GM23338 (cell line): ENCODE measurements around the gene LRMDA. TPM values are rescaled to one million over a fixed set of nuclear protein-coding genes. Genes with fewer than 3 reads are reported as not detected.

Experiments used
- ATAC-seq: fragments of 200-7000 bp; cut with Tn5 transposase; 3 replicates; pipeline ENCODE4 v1.9.1; 2020
- DNase-seq: peaks from one replicate; pipeline ENCODE4 v3.0.0-alpha.2; 2015; ENCODE audit warnings: low spot score
- H2AFZ ChIP-seq: fragments of 200-600 bp; sonication (generic); 2 replicates; pipeline ENCODE4 v1.8.0; 2016; ENCODE audit warnings: antibody characterized with exemption, mild to moderate bottlenecking, moderate library complexity
- H3F3A ChIP-seq: fragments of 200-600 bp; sonication (generic); replicated peaks from 2 replicates; pipeline ENCODE4 v1.8.0; 2017; ENCODE audit warnings: antibody characterized with exemption, mixed run types, low read depth
- H3K27ac ChIP-seq: fragments of 200-600 bp; sonication (generic); 2 replicates; pipeline ENCODE4 v1.6.1; 2016; ENCODE audit warnings: low read depth
- H3K27me3 ChIP-seq: fragments of 200-600 bp; sonication (generic); 2 replicates; pipeline ENCODE4 v1.8.0; 2016; ENCODE audit warnings: mild to moderate bottlenecking, mixed run types, moderate library complexity; ENCODE audit not compliant: insufficient read depth
- H3K36me3 ChIP-seq: fragments of 200-600 bp; sonication (generic); 2 replicates; pipeline ENCODE4 v1.8.0; 2016; ENCODE audit warnings: mild to moderate bottlenecking; ENCODE audit not compliant: insufficient read depth
- H3K4me1 ChIP-seq: fragments of 200-600 bp; sonication (generic); 2 replicates; pipeline ENCODE4 v1.8.0; 2016; ENCODE audit warnings: mild to moderate bottlenecking, moderate library complexity; ENCODE audit not compliant: insufficient read depth
- H3K4me2 ChIP-seq: fragments of 200-600 bp; sonication (generic); 2 replicates; pipeline ENCODE4 v1.7.1; 2017; ENCODE audit warnings: mixed run types
- H3K4me3 ChIP-seq: fragments of 200-600 bp; sonication (generic); 2 replicates; pipeline ENCODE4 v1.6.1; 2016; ENCODE audit warnings: mixed run types
- H3K79me2 ChIP-seq: fragments of 200-600 bp; sonication (generic); replicated peaks from 2 replicates; pipeline ENCODE4 v1.8.0; 2017; ENCODE audit warnings: mild to moderate bottlenecking; ENCODE audit not compliant: insufficient read depth
- H3K9me2 ChIP-seq: fragments of 200-600 bp; sonication (generic); 2 replicates; pipeline ENCODE4 v1.8.0; 2017; ENCODE audit not compliant: insufficient read depth
- H4K20me1 ChIP-seq: fragments of 200-600 bp; sonication (generic); replicated peaks from 2 replicates; pipeline ENCODE4 v1.8.0; 2017; ENCODE audit warnings: mild to moderate bottlenecking; ENCODE audit not compliant: insufficient read depth
- H3K27ac Mint-ChIP-seq: 2 replicates; pipeline ENCODE4 v1.8.0; 2020; ENCODE audit warnings: inconsistent platforms, mild to moderate bottlenecking, moderate library complexity, mixed read lengths
- H3K27me3 Mint-ChIP-seq: 3 replicates; pipeline ENCODE4 v1.8.0; 2022; ENCODE audit warnings: low read depth, mild to moderate bottlenecking, moderate library complexity, mixed read lengths, inconsistent platforms; ENCODE audit not compliant: insufficient read depth, poor library complexity
- H3K36me3 Mint-ChIP-seq: 3 replicates; pipeline ENCODE4 v1.8.0; 2021; ENCODE audit warnings: low read depth, mild to moderate bottlenecking, inconsistent platforms, moderate library complexity, mixed read lengths
- H3K4me1 Mint-ChIP-seq: 3 replicates; pipeline ENCODE4 v1.8.0; 2020; ENCODE audit warnings: mild to moderate bottlenecking, inconsistent platforms, mixed read lengths
- H3K4me3 Mint-ChIP-seq: 3 replicates; pipeline ENCODE4 v1.8.0; 2021; ENCODE audit warnings: moderate library complexity, mild to moderate bottlenecking, inconsistent platforms, mixed read lengths
- H3K9me3 Mint-ChIP-seq: 3 replicates; pipeline ENCODE4 v1.8.0; 2020; ENCODE audit warnings: moderate library complexity, mild to moderate bottlenecking, inconsistent platforms, mixed read lengths
- CREB1 ChIP-seq: fragments of 250-450 bp; sonication (Bioruptor Pico); IDR thresholded peaks from 2 replicates; pipeline ENCODE4 v1.5.0; 2020; ENCODE audit warnings: low read depth, mild to moderate bottlenecking, moderate library complexity
- EZH2 ChIP-seq: fragments of 200-600 bp; sonication (generic); IDR thresholded peaks from one replicate; pipeline ENCODE4 v1.8.0; 2017; ENCODE audit warnings: antibody characterized with exemption, mild to moderate bottlenecking, low read depth; ENCODE audit not compliant: unreplicated experiment
- EZH2phosphoT487 ChIP-seq: fragments of 200-600 bp; sonication (generic); IDR thresholded peaks from one replicate; pipeline ENCODE4 v1.8.1; 2018; ENCODE audit warnings: antibody characterized with exemption; ENCODE audit not compliant: unreplicated experiment
- JUNB ChIP-seq: IDR thresholded peaks from one replicate; pipeline ENCODE4 v1.6.1; 2016; ENCODE audit warnings: antibody characterized with exemption; ENCODE audit not compliant: unreplicated experiment
- NANOG ChIP-seq: IDR thresholded peaks from 2 replicates; pipeline ENCODE4 v1.6.1; 2016; ENCODE audit warnings: antibody characterized with exemption, borderline replicate concordance
- POLR2AphosphoS5 ChIP-seq: IDR thresholded peaks from 2 replicates; pipeline ENCODE4 v1.6.1; 2016; ENCODE audit warnings: antibody characterized with exemption, low read depth
- STAT1 ChIP-seq: IDR thresholded peaks from one replicate; pipeline ENCODE4 v1.6.1; 2016; ENCODE audit warnings: antibody characterized with exemption; ENCODE audit not compliant: unreplicated experiment
- ZNF114 ChIP-seq: fragments of 250-450 bp; sonication (Bioruptor Pico); IDR thresholded peaks from 2 replicates; pipeline ENCODE4 v1.5.0; 2020; ENCODE audit warnings: mild to moderate bottlenecking, moderate library complexity
- ZNF331 ChIP-seq: fragments of 250-450 bp; sonication (Bioruptor Pico); IDR thresholded peaks from 2 replicates; pipeline ENCODE4 v1.5.0; 2020; ENCODE audit warnings: low read depth, mild to moderate bottlenecking, moderate library complexity
- polyA plus RNA-seq: library from polyadenylated mRNA; unstranded; fragments of >200 nt; fragmentation: Nextera tagmentation; extraction: Ambion mirVana; gene quantifications from 2 replicates; pipeline ENCODE4 v1.2.1, GENCODE V29; 2016
- total RNA-seq: library from RNA; depleted of rRNA; stranded (reverse); fragments of >200 nt; shearing (Covaris generic); gene quantifications from 2 replicates; pipeline ENCODE4 v1.2.3, GENCODE V29; 2014
- TF ChIP-seq, protein P1 (sequence below), 2 experiments: fragments of 200-600 bp in 1 of 2; sonication (generic) in 1 of 2; conservative IDR thresholded peaks; 2 replicates each; pipeline versions ENCODE4 v1.5.1 to v1.6.1; 2016 to 2017; ENCODE audit warnings: antibody characterized with exemption in 2 of 2, low read depth in 2 of 2, mild to moderate bottlenecking in 2 of 2, moderate library complexity in 1 of 2
- TF ChIP-seq, protein P2 (sequence below): fragments of 250-450 bp; sonication (Bioruptor Pico); IDR thresholded peaks from 2 replicates; pipeline ENCODE4 v1.5.0; 2020; ENCODE audit warnings: mild to moderate bottlenecking, moderate library complexity
- TF ChIP-seq, protein P3 (sequence below): IDR thresholded peaks from 2 replicates; pipeline ENCODE4 v1.6.1; 2016; ENCODE audit warnings: antibody characterized with exemption

Gene LRMDA
- total and polyA plus RNA-seq, 2 experiments from 2014 or later = 0.90 to 1.8 TPM

DNA sequence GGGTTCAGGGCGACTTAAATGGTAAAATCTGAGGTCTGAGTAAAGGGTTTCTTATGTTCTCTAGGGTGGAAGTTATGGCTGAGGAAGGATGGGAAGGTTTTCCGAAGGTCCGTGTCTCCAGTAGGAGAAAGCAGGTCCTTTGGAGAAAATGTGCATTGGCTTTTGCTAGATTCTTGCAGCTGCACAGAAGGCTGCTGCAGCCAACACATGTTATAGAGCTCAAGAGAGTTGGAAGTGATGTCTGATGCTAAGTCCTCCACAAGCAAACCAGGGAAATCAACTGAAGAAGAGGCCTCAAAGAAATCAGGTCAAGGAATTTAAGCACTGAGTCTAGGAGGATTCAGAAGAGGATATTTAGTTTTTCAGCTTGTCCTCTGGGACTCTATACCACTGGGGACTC is 404.6 kb downstream of the LRMDA start:
- H3K4me3 ChIP-seq = no peak overlapping the region
- peak overlapping the region; percentile 60; the same call in 1 of the 2 replicates for H2AFZ ChIP-seq
- no peaks in the 10 kb centered on the region for H4K20me1 ChIP-seq
- H3F3A ChIP-seq = no peaks in the 10 kb centered on the region
- no peaks in the 10 kb centered on the region for H3K36me3 ChIP-seq
- no peaks in the 10 kb centered on the region for H3K79me2 ChIP-seq
- H3K4me1 Mint-ChIP-seq = peaks cover 8% of the 10 kb centered on the region; the same call in 2 of the 3 replicates
- no peaks in the 10 kb centered on the region; the same call in 2 of the 3 replicates for H3K36me3 Mint-ChIP-seq
- peaks cover 6% of the 10 kb centered on the region; the same call in 1 of the 3 replicates for H3K9me3 Mint-ChIP-seq
- TF ChIP-seq NANOG (no peak), EZH2phosphoT487 (no peak), STAT1 (no peak), EZH2 (no peak), JUNB (no peak), ZNF114 (CRISPR knock-in tag) (no peak), CREB1 (no peak), ZNF331 (CRISPR knock-in tag) (no peak), POLR2AphosphoS5 (no peak)
- TF ChIP-seq, protein P1, sequence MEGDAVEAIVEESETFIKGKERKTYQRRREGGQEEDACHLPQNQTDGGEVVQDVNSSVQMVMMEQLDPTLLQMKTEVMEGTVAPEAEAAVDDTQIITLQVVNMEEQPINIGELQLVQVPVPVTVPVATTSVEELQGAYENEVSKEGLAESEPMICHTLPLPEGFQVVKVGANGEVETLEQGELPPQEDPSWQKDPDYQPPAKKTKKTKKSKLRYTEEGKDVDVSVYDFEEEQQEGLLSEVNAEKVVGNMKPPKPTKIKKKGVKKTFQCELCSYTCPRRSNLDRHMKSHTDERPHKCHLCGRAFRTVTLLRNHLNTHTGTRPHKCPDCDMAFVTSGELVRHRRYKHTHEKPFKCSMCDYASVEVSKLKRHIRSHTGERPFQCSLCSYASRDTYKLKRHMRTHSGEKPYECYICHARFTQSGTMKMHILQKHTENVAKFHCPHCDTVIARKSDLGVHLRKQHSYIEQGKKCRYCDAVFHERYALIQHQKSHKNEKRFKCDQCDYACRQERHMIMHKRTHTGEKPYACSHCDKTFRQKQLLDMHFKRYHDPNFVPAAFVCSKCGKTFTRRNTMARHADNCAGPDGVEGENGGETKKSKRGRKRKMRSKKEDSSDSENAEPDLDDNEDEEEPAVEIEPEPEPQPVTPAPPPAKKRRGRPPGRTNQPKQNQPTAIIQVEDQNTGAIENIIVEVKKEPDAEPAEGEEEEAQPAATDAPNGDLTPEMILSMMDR (conservative IDR thresholded peaks at IDR 0.05; ENCODE audit: low read depth in 2 of 2) = no peak
- TF ChIP-seq, protein P2, sequence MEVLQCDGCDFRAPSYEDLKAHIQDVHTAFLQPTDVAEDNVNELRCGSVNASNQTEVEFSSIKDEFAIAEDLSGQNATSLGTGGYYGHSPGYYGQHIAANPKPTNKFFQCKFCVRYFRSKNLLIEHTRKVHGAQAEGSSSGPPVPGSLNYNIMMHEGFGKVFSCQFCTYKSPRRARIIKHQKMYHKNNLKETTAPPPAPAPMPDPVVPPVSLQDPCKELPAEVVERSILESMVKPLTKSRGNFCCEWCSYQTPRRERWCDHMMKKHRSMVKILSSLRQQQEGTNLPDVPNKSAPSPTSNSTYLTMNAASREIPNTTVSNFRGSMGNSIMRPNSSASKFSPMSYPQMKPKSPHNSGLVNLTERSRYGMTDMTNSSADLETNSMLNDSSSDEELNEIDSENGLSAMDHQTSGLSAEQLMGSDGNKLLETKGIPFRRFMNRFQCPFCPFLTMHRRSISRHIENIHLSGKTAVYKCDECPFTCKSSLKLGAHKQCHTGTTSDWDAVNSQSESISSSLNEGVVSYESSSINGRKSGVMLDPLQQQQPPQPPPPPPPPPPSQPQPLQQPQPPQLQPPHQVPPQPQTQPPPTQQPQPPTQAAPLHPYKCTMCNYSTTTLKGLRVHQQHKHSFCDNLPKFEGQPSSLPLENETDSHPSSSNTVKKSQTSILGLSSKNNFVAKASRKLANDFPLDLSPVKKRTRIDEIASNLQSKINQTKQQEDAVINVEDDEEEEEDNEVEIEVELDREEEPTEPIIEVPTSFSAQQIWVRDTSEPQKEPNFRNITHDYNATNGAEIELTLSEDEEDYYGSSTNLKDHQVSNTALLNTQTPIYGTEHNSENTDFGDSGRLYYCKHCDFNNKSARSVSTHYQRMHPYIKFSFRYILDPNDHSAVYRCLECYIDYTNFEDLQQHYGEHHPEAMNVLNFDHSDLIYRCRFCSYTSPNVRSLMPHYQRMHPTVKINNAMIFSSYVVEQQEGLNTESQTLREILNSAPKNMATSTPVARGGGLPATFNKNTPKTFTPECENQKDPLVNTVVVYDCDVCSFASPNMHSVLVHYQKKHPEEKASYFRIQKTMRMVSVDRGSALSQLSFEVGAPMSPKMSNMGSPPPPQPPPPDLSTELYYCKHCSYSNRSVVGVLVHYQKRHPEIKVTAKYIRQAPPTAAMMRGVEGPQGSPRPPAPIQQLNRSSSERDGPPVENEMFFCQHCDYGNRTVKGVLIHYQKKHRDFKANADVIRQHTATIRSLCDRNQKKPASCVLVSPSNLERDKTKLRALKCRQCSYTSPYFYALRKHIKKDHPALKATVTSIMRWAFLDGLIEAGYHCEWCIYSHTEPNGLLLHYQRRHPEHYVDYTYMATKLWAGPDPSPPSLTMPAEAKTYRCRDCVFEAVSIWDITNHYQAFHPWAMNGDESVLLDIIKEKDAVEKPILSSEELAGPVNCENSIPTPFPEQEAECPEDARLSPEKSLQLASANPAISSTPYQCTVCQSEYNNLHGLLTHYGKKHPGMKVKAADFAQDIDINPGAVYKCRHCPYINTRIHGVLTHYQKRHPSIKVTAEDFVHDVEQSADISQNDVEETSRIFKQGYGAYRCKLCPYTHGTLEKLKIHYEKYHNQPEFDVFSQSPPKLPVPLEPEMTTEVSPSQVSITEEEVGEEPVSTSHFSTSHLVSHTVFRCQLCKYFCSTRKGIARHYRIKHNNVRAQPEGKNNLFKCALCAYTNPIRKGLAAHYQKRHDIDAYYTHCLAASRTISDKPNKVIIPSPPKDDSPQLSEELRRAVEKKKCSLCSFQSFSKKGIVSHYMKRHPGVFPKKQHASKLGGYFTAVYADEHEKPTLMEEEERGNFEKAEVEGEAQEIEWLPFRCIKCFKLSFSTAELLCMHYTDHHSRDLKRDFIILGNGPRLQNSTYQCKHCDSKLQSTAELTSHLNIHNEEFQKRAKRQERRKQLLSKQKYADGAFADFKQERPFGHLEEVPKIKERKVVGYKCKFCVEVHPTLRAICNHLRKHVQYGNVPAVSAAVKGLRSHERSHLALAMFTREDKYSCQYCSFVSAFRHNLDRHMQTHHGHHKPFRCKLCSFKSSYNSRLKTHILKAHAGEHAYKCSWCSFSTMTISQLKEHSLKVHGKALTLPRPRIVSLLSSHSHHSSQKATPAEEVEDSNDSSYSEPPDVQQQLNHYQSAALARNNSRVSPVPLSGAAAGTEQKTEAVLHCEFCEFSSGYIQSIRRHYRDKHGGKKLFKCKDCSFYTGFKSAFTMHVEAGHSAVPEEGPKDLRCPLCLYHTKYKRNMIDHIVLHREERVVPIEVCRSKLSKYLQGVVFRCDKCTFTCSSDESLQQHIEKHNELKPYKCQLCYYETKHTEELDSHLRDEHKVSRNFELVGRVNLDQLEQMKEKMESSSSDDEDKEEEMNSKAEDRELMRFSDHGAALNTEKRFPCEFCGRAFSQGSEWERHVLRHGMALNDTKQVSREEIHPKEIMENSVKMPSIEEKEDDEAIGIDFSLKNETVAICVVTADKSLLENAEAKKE (CRISPR knock-in tag) = no peak
- TF ChIP-seq, protein P3, sequence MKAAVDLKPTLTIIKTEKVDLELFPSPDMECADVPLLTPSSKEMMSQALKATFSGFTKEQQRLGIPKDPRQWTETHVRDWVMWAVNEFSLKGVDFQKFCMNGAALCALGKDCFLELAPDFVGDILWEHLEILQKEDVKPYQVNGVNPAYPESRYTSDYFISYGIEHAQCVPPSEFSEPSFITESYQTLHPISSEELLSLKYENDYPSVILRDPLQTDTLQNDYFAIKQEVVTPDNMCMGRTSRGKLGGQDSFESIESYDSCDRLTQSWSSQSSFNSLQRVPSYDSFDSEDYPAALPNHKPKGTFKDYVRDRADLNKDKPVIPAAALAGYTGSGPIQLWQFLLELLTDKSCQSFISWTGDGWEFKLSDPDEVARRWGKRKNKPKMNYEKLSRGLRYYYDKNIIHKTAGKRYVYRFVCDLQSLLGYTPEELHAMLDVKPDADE = no peak
- no peak overlapping the region for H3K27ac Mint-ChIP-seq
- H3K27me3 Mint-ChIP-seq = peaks cover 1% of the 10 kb centered on the region
- H3K9me2 ChIP-seq = peaks cover 12% of the 10 kb centered on the region; the same call in 1 of the 2 replicates
- H3K27me3 ChIP-seq = no peaks in the 10 kb centered on the region
- no peak for DNase-seq
- no peak overlapping the region for H3K4me2 ChIP-seq
- no peak overlapping the region for H3K4me3 Mint-ChIP-seq
- no peak for ATAC-seq
- H3K27ac ChIP-seq = no peak overlapping the region
- H3K4me1 ChIP-seq = no peaks in the 10 kb centered on the region; the same call in 1 of the 2 replicates
